Adrenal gland (tissue), 5 donors: Measurements from ENCODE around the gene USP10.

ENCODE experiments used
- POLR2A ChIP-seq, 2 donors: fragments of 450-650 bp; IDR thresholded peaks; one replicate each; pipeline ENCODE4 v1.6.1; 2017; ENCODE audit warnings: antibody characterized with exemption in 2 of 2, mild to moderate bottlenecking in 2 of 2, moderate library complexity in 1 of 2
- TF ChIP-seq, protein P1 (sequence below), 6 experiments: fragments of 450-650 bp in 4 of 6; fragments of 200-600 bp in 2 of 6; sonication (generic) in 1 of 6; IDR thresholded peaks; 1 replicate in 5 of 6; 2 replicates in 1 of 6; pipeline versions ENCODE4 v1.5.1 to v1.8.0; 2016 to 2021; ENCODE audit warnings: antibody characterized with exemption in 6 of 6, mild to moderate bottlenecking in 2 of 6, moderate library complexity in 1 of 6
- donor health status: DM: no; HTN: no; CAD: no.

DNA sequence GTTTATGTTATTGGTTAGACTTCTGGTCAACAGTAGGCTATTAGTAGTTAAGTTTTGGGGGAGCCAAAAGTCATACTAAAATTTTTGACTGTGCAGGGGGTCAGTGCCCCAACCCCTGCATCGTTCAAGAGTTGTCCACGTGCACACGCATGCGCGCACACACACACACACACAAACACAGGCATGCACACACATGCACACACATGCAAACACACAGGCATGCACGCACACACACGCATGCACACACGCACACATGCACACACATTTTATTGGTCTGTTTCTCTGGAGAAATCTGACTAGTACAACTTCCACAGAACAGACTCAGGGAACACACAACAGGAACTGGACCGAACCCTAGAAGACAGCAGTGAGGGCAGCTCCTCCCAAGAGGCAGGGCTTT is 24.4 kb upstream of the USP10 start:
- TF ChIP-seq, protein P1, sequence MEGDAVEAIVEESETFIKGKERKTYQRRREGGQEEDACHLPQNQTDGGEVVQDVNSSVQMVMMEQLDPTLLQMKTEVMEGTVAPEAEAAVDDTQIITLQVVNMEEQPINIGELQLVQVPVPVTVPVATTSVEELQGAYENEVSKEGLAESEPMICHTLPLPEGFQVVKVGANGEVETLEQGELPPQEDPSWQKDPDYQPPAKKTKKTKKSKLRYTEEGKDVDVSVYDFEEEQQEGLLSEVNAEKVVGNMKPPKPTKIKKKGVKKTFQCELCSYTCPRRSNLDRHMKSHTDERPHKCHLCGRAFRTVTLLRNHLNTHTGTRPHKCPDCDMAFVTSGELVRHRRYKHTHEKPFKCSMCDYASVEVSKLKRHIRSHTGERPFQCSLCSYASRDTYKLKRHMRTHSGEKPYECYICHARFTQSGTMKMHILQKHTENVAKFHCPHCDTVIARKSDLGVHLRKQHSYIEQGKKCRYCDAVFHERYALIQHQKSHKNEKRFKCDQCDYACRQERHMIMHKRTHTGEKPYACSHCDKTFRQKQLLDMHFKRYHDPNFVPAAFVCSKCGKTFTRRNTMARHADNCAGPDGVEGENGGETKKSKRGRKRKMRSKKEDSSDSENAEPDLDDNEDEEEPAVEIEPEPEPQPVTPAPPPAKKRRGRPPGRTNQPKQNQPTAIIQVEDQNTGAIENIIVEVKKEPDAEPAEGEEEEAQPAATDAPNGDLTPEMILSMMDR (IDR thresholded peaks at IDR 0.05) = no peak
- no peak for TF ChIP-seq POLR2A (IDR thresholded peaks at IDR 0.05)
